K562 (cell line): Measurements from ENCODE around the gene FMO3. TPM values are rescaled to one million over a fixed set of nuclear protein-coding genes. Genes with fewer than 3 reads are reported as not detected.

ENCODE experiments used
- ATAC-seq: fragments of 200-7000 bp; cut with Tn5 transposase; 3 replicates; pipeline ENCODE4 v1.9.1; 2020; ENCODE audit warnings: moderate library complexity
- Bru-seq: library from RNA; stranded (reverse); fragments of 400-500 nt; gene quantifications from one replicate; lab custom pipeline; 2021; lab: Mats Ljungman, UMichigan
- BruChase-seq, 2 experiments: library from RNA; stranded (reverse); fragments of 400-500 nt; gene quantifications; one replicate each; lab custom pipeline; 2021; lab: Mats Ljungman, UMichigan
- BruUV-seq: library from RNA; stranded (reverse); fragments of 400-500 nt; replicated peaks from 2 replicates; lab custom pipeline; 2021; lab: Mats Ljungman, UMichigan
- CTCF ChIA-PET: fragments of 300-600 bp; formaldehyde crosslinking; extraction: SDS; loops from one replicate; lab custom pipeline; 2021; ENCODE audit warnings: low intra/inter-chr PET ratio; lab: Yijun Ruan, JAX
- POLR2A ChIA-PET: fragments of 300-600, 350-650 bp; sonication (Branson Sonifier 250); formaldehyde crosslinking; extraction: SDS; loops from one replicate; lab custom pipeline; 2021; ENCODE audit warnings: antibody characterized with exemption, inconsistent platforms; lab: Yijun Ruan, JAX
- DNase-seq, 4 experiments: peaks; one replicate each; pipeline versions ENCODE4 v3.0.0 to v3.0.0-alpha.2; 2011 to 2018; ENCODE audit warnings: low spot score in 3 of 4, mixed read lengths in 3 of 4; ENCODE audit errors: extremely low read depth in 1 of 4
- FAIRE-seq: peaks from 2 replicates; lab custom pipeline; 2011; peaks lifted over from hg19 to GRCh38; lab: Jason Lieb, UNC
- H2AFZ ChIP-seq: 2 replicates; pipeline ENCODE4 v1.6.0; 2011; ENCODE audit warnings: low read depth, low read length, control low read depth, inconsistent platforms
- H3K27ac ChIP-seq: fragments of 200-600 bp; 3 replicates; pipeline ENCODE4 v1.8.0; 2011; ENCODE audit warnings: low read depth, mild to moderate bottlenecking, control low read depth, inconsistent platforms, low read length, moderate library complexity, mixed read lengths; ENCODE audit errors: extremely low read depth
- H3K27me3 ChIP-seq, 2 experiments: fragments of 300-600 bp in 1 of 2; 2 replicates in 1 of 2; 3 replicates in 1 of 2; pipeline versions ENCODE4 v1.6.0 to v1.8.0; 2011; ENCODE audit warnings: inconsistent platforms in 2 of 2, low read length in 2 of 2, mild to moderate bottlenecking in 1 of 2, mixed read lengths in 1 of 2, moderate library complexity in 1 of 2; ENCODE audit not compliant: control insufficient read depth in 2 of 2, insufficient read depth in 2 of 2
- H3K36me3 ChIP-seq: fragments of 300-600 bp; 3 replicates; pipeline ENCODE4 v1.8.0; 2011; ENCODE audit warnings: mild to moderate bottlenecking, low read length, inconsistent platforms; ENCODE audit not compliant: control insufficient read depth, insufficient read depth
- H3K4me1 ChIP-seq, 2 experiments: fragments of 200-600 bp in 1 of 2; replicated peaks in 1 of 2; 2 replicates in 1 of 2; 3 replicates in 1 of 2; pipeline versions ENCODE4 v1.5.1 to v1.8.0; 2011; ENCODE audit warnings: inconsistent platforms in 2 of 2, low read length in 2 of 2, mild to moderate bottlenecking in 1 of 2, mixed read lengths in 1 of 2, moderate library complexity in 1 of 2; ENCODE audit not compliant: control insufficient read depth in 2 of 2, insufficient read depth in 2 of 2
- H3K4me2 ChIP-seq: 2 replicates; pipeline ENCODE4 v1.6.1; 2011; ENCODE audit warnings: low read length, control low read depth, inconsistent platforms, mixed read lengths; ENCODE audit not compliant: insufficient read depth
- H3K4me3 ChIP-seq: fragments of 200-600 bp; sonication (generic), shearing (Covaris generic); 2 replicates; pipeline ENCODE4 v1.5.1; 2016; ENCODE audit warnings: control low read depth, inconsistent platforms
- H3K79me2 ChIP-seq: fragments of 200-600 bp; 3 replicates; pipeline ENCODE4 v1.8.0; 2011; ENCODE audit warnings: low read length, inconsistent platforms; ENCODE audit not compliant: control insufficient read depth, insufficient read depth
- H3K9ac ChIP-seq, 2 experiments: 2 replicates each; pipeline versions ENCODE4 v1.6.0 to v1.6.1; 2011; ENCODE audit warnings: low read depth in 2 of 2, low read length in 2 of 2, control low read depth in 1 of 2, inconsistent platforms in 1 of 2, mild to moderate bottlenecking in 1 of 2, mixed read lengths in 1 of 2; ENCODE audit not compliant: insufficient read depth in 1 of 2
- H3K9me1 ChIP-seq: one replicate; pipeline ENCODE4 v1.6.0; 2011; ENCODE audit warnings: inconsistent platforms, mild to moderate bottlenecking, low read length, moderate library complexity; ENCODE audit not compliant: control insufficient read depth, insufficient read depth
- H3K9me3 ChIP-seq: replicated peaks from 2 replicates; pipeline ENCODE4 v1.5.1; 2011; ENCODE audit warnings: low read depth, low read length, inconsistent platforms; ENCODE audit not compliant: control insufficient read depth, insufficient read depth
- H4K20me1 ChIP-seq: replicated peaks from 2 replicates; pipeline ENCODE4 v1.6.1; 2011; ENCODE audit warnings: low read length, inconsistent platforms, mixed read lengths; ENCODE audit not compliant: control insufficient read depth, insufficient read depth
- ASH1L ChIP-seq: fragments of 450-650 bp; IDR thresholded peaks from 2 replicates; pipeline ENCODE4 v1.6.1; 2018; ENCODE audit warnings: borderline replicate concordance, mild to moderate bottlenecking, low read depth; ENCODE audit not compliant: partially characterized antibody
- CREB3L1 ChIP-seq: fragments of 450-650 bp; IDR thresholded peaks from 2 replicates; pipeline ENCODE4 v1.6.1; 2014; ENCODE audit warnings: low read depth, mild to moderate bottlenecking, moderate library complexity, borderline replicate concordance
- DLX4 ChIP-seq: fragments of 250-450 bp; sonication (Bioruptor Pico); IDR thresholded peaks from 2 replicates; pipeline ENCODE4 v1.6.1; 2021; ENCODE audit warnings: mild to moderate bottlenecking
- KDM4B ChIP-seq, 2 experiments: fragments of 450-650 bp in 1 of 2; sonication (generic) in 1 of 2; IDR thresholded peaks; 2 replicates each; pipeline ENCODE4 v1.6.1; 2016 to 2017; ENCODE audit warnings: borderline replicate concordance in 2 of 2, antibody characterized with exemption in 1 of 2, low read depth in 1 of 2, mild to moderate bottlenecking in 1 of 2
- MCM7 ChIP-seq, 2 experiments: fragments of 450-650 bp; IDR thresholded peaks; 2 replicates each; pipeline ENCODE4 v1.6.1; 2016 to 2018
- TAF9B ChIP-seq: fragments of 450-650 bp; IDR thresholded peaks from 2 replicates; pipeline ENCODE4 v1.6.1; 2018; ENCODE audit warnings: mild to moderate bottlenecking; ENCODE audit not compliant: partially characterized antibody
- TSC22D4 ChIP-seq: fragments of 450-650 bp; IDR thresholded peaks from 2 replicates; pipeline ENCODE4 v1.6.1; 2016; ENCODE audit warnings: missing genetic modification characterization, missing biosample characterization, control low read depth
- VEZF1 ChIP-seq: fragments of 200-800 bp; sonication (Bioruptor generic); IDR thresholded peaks from 2 replicates; pipeline ENCODE4 v1.6.1; 2017; ENCODE audit warnings: missing genetic modification characterization, missing compliant biosample characterization
- ZBTB33 ChIP-seq: sonication (generic); formaldehyde crosslinking; IDR thresholded peaks from 2 replicates; pipeline ENCODE4 v1.8.1; 2023; ENCODE audit warnings: mild to moderate bottlenecking, missing genetic modification reagents
- WGBS: fragments of 100-300 bp; shearing (Covaris generic); methylation state at CpG from one replicate; pipeline ENCODE4 v1.1.6; 2016; ENCODE audit warnings: low coverage, mixed read lengths; ENCODE audit not compliant: insufficient coverage; ENCODE audit errors: missing lambda C conversion rate; 5-methylcytosine and 5-hydroxymethylcytosine counted together
- in situ Hi-C: fragments of 300-500 bp; cut with MboI; formaldehyde crosslinking; loops from 4 replicates; pipeline ENCODE4 v1.15.0; 2018; ENCODE audit warnings: inconsistent platforms, mixed read lengths
- intact Hi-C: fragments of 100-400 bp; cut with micrococcal nuclease; formaldehyde crosslinking; loops from 2 replicates; pipeline ENCODE4 v1.14.2; 2022
- long read RNA-seq, 3 experiments: library from polyadenylated mRNA in 2 of 3; library from RNA in 1 of 3; unstranded in 2 of 3; stranded (forward) in 1 of 3; transcript quantifications; one replicate each; pipeline ENCODE4 v2.0.0, GENCODE V29; 2019 to 2022
- polyA minus RNA-seq, 3 experiments: library from RNA; depleted of rRNA, polyadenylated mRNA; stranded (reverse); fragments of >200 nt; gene quantifications; 2 replicates each; pipeline ENCODE4 v1.2.3, GENCODE V29; 2011
- polyA plus RNA-seq, 8 experiments: library from polyadenylated mRNA; depleted of rRNA in 4 of 8; stranded (reverse) in 5 of 8; unstranded in 3 of 8; fragments of >200 nt; fragmentation: Nextera tagmentation in 2 of 8; fragmentation: Illumina TruSeq in 1 of 8; extraction: Ambion mirVana in 2 of 8; extraction: Trizol in 1 of 8; gene quantifications; 2 replicates each; pipeline versions ENCODE4 v1.2.1 to v1.2.3, GENCODE V29; 2011 to 2014; ENCODE audit warnings: inconsistent platforms in 1 of 8, missing spikeins in 1 of 8
- total RNA-seq, 7 experiments: library from RNA; depleted of rRNA in 6 of 7; stranded (reverse); fragments of >200 nt in 6 of 7; fragmentation: Illumina TruSeq in 2 of 7; extraction: Trizol in 2 of 7; gene quantifications; 2 replicates each; pipeline versions ENCODE4 v1.2.1 to v1.2.3, GENCODE V29; 2011 to 2021; ENCODE audit warnings: low replicate concordance in 1 of 7
- TF ChIP-seq, protein P1 (sequence below), 2 experiments: fragments of 250-450 bp in 1 of 2; fragments of 450-650 bp in 1 of 2; sonication (Bioruptor Pico) in 1 of 2; IDR thresholded peaks; 2 replicates each; pipeline versions ENCODE4 v1.6.1 to v1.8.0; 2016 to 2021; ENCODE audit warnings: mild to moderate bottlenecking in 2 of 2, moderate library complexity in 2 of 2, missing compliant biosample characterization in 1 of 2, missing genetic modification characterization in 1 of 2

The FMO3 gene
- total RNA-seq (2011; cell fraction: chromatin; rRNA removed; ENCODE audit: low replicate concordance) = not detected in 2 replicates
- total RNA-seq (2011; cell fraction: nucleolus; rRNA removed) = not detected in 2 replicates
- not detected in 2 replicates for total RNA-seq (2011; cell fraction: nucleoplasm; rRNA removed)
- not detected in 2 replicates for total RNA-seq (2014; rRNA removed)
- total RNA-seq (2014; rRNA removed; fragmentation: Illumina TruSeq; extraction: Trizol) = not detected in 2 replicates
- not detected in 2 replicates for total RNA-seq (2015; rRNA removed; fragmentation: Illumina TruSeq; extraction: Trizol)
- 0.22 TPM in 1 of 2 replicates, not detected in the other for total RNA-seq (2021)
- not detected in 2 replicates for polyA plus RNA-seq (2011; rRNA removed)
- polyA plus RNA-seq (2011; cell fraction: cytosol; rRNA removed) = not detected in 2 replicates
- not detected in 2 replicates for polyA plus RNA-seq (2011; cell fraction: nucleus; rRNA removed)
- not detected in 2 replicates for polyA plus RNA-seq (2012)
- not detected in 2 replicates for polyA plus RNA-seq (2014; fragmentation: Illumina TruSeq; extraction: Trizol)
- not detected for polyA plus RNA-seq (2014; fragmentation: Nextera tagmentation; extraction: Ambion mirVana)
- not detected in 2 replicates for polyA plus RNA-seq (2014; rRNA removed)
- not detected in 2 replicates for polyA minus RNA-seq (2011; rRNA and poly(A)+ RNA removed)
- not detected in 2 replicates for polyA minus RNA-seq (2011; cell fraction: cytosol; rRNA and poly(A)+ RNA removed)
- not detected in 2 replicates for polyA minus RNA-seq (2011; cell fraction: nucleus; rRNA and poly(A)+ RNA removed)
- not detected for Bru-seq, nascent RNA
- not detected for BruChase-seq, experiment 1, labeled RNA remaining after a 2-hour chase
- not detected for BruChase-seq, experiment 2, labeled RNA remaining after a 6-hour chase
- long read RNA-seq, experiment 1 = 0 reads
- long read RNA-seq, experiment 2 = 0 reads
- long read RNA-seq, experiment 3 = 0 reads

- DNase-seq = no peak
- no peak for ATAC-seq
- in situ Hi-C loops = no loop called here
- TF ChIP-seq TAF9B (no peak), VEZF1 (no peak), DLX4 (CRISPR knock-in tag) (no peak), CREB3L1 (no peak), ZBTB33 (CRISPR knock-in tag) (no peak), KDM4B (IDR thresholded peaks at IDR 0.05; ENCODE audit: borderline replicate concordance in 2 of 2, low read depth in 1 of 2) (no peak), TSC22D4 (tag) (no peak), ASH1L (no peak), MCM7 (IDR thresholded peaks at IDR 0.05) (no peak)
- TF ChIP-seq, protein P1, sequence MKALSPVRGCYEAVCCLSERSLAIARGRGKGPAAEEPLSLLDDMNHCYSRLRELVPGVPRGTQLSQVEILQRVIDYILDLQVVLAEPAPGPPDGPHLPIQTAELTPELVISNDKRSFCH (CRISPR knock-in tag; IDR thresholded peaks at IDR 0.05) = no peak
- TF ChIP-seq, protein P1 (tag; IDR thresholded peaks at IDR 0.05) = no peak
- TF ChIP-seq, all 486 proteins: peak for 0
- ChIA-PET CTCF (no interaction called here), POLR2A (no interaction called here)
- 4% methylated on average over 5 of the region's 5 CpGs for WGBS
- FAIRE-seq = no peak
- peaks cover 2% of the 10 kb centered on the region; the same call in 1 of the 2 replicates for H3K9me3 ChIP-seq
- no peaks in the 10 kb centered on the region for H3K36me3 ChIP-seq
- no peak within 1 kb of the TSS for H3K4me2 ChIP-seq
- intact Hi-C loops = no loop called here
- H3K4me3 ChIP-seq = no peak within 1 kb of the TSS
- H3K4me1 ChIP-seq = no peaks in the 10 kb centered on the region
- no peak within 1 kb of the TSS for H2AFZ ChIP-seq
- H3K9ac ChIP-seq = no peak within 1 kb of the TSS
- H4K20me1 ChIP-seq = no peaks in the 10 kb centered on the region
- no peaks in the 10 kb centered on the region for H3K9me1 ChIP-seq
- H3K27ac ChIP-seq = no peak within 1 kb of the TSS
- no TSS peak for BruUV-seq
- no peaks in the 10 kb centered on the region for H3K27me3 ChIP-seq
- H3K79me2 ChIP-seq = no peaks in the 10 kb centered on the region
Observed at GRCh38 chr1:171090604-171091003, at the start of gene FMO3. Gene FMO3 (plus strand): TSS chr1:171090905. CDS start chr1:171092659, 1,754 bp downstream.
